Fibroblast of lung (primary cell): ENCODE results near the gene TTLL6. TPM values are rescaled to one million over a fixed set of nuclear protein-coding genes. Genes with fewer than 3 reads are reported as not detected.

Experiments
- DNase-seq, 2 donors: peaks; one replicate each; pipeline versions ENCODE4 v3.0.0 to v3.0.0-alpha.2; 2010; ENCODE audit warnings: low read depth in 2 of 2
- H2AFZ ChIP-seq: 2 replicates; pipeline ENCODE4 v1.5.1; 2012; ENCODE audit warnings: low read length, control low read depth, inconsistent platforms
- H3K27ac ChIP-seq: 2 replicates; pipeline ENCODE4 v1.5.1; 2011; ENCODE audit warnings: low read length, control low read depth; ENCODE audit not compliant: insufficient read depth
- H3K27me3 ChIP-seq: 2 replicates; pipeline ENCODE4 v1.5.1; 2011; ENCODE audit warnings: mild to moderate bottlenecking, low read length; ENCODE audit not compliant: control insufficient read depth, insufficient read depth
- H3K36me3 ChIP-seq: 2 replicates; pipeline ENCODE4 v1.5.1; 2011; ENCODE audit warnings: low read length; ENCODE audit not compliant: control insufficient read depth, insufficient read depth
- H3K4me1 ChIP-seq: 2 replicates; pipeline ENCODE4 v1.5.1; 2011; ENCODE audit warnings: low read length; ENCODE audit not compliant: control insufficient read depth, insufficient read depth; ENCODE audit errors: extremely low read depth
- H3K4me2 ChIP-seq: 2 replicates; pipeline ENCODE4 v1.5.1; 2011; ENCODE audit warnings: low read length, control low read depth; ENCODE audit not compliant: insufficient read depth; ENCODE audit errors: extremely low read depth
- H3K4me3 ChIP-seq, 4 experiments: fragments of 200-600 bp in 1 of 4; sonication (generic) in 1 of 4; replicated peaks in 1 of 4; 2 replicates each; pipeline ENCODE4 v1.5.1; 2011 to 2016; ENCODE audit warnings: low read length in 4 of 4, low read depth in 3 of 4, mild to moderate bottlenecking in 3 of 4, control low read depth in 2 of 4, inconsistent platforms in 1 of 4, mixed read lengths in 1 of 4; ENCODE audit not compliant: insufficient read depth in 1 of 4; ENCODE audit errors: control extremely low read depth in 1 of 4
- H3K79me2 ChIP-seq: 2 replicates; pipeline ENCODE4 v1.5.1; 2012; ENCODE audit warnings: mild to moderate bottlenecking, low read length, inconsistent platforms; ENCODE audit not compliant: control insufficient read depth, insufficient read depth
- H3K9ac ChIP-seq: 2 replicates; pipeline ENCODE4 v1.5.1; 2011; ENCODE audit warnings: mild to moderate bottlenecking, low read length, control low read depth; ENCODE audit not compliant: insufficient read depth
- H3K9me3 ChIP-seq: 2 replicates; pipeline ENCODE4 v1.5.1; 2012; ENCODE audit warnings: low read depth, low read length; ENCODE audit not compliant: control insufficient read depth, insufficient read depth
- H4K20me1 ChIP-seq: 2 replicates; pipeline ENCODE4 v1.5.1; 2011; ENCODE audit warnings: low read length; ENCODE audit not compliant: control insufficient read depth, insufficient read depth; ENCODE audit errors: extremely low read depth
- EZH2 ChIP-seq: IDR thresholded peaks from 2 replicates; pipeline ENCODE4 v1.5.1; 2012; ENCODE audit warnings: low read length, control low read depth, mild to moderate bottlenecking; ENCODE audit errors: missing control alignments
- polyA plus RNA-seq, 2 donors: library from polyadenylated mRNA; depleted of rRNA in 1 of 2; stranded (reverse) in 1 of 2; unstranded in 1 of 2; fragments of >200 nt; gene quantifications; 2 replicates each; pipeline ENCODE4 v1.2.1, GENCODE V29; 2011 to 2012; ENCODE audit warnings: missing spikeins in 1 of 2
- total RNA-seq: library from RNA; depleted of rRNA; stranded (reverse); fragments of >200 nt; gene quantifications from 2 replicates; pipeline ENCODE4 v1.2.1, GENCODE V29; 2014
- TF ChIP-seq, protein P1 (sequence below), 2 donors: IDR thresholded peaks in 1 of 2; conservative IDR thresholded peaks in 1 of 2; 1 replicate in 1 of 2; 2 replicates in 1 of 2; pipeline ENCODE4 v1.5.1; 2011 to 2012; ENCODE audit warnings: low read length in 2 of 2, control low read depth in 1 of 2, inconsistent platforms in 1 of 2, low read depth in 1 of 2, mild to moderate bottlenecking in 1 of 2

Gene TTLL6
- total and polyA plus RNA-seq, 2 donors (not counting 1 experiment from before 2014, with no cell fraction given): 0.17 TPM; not detected in 1

DNA sequence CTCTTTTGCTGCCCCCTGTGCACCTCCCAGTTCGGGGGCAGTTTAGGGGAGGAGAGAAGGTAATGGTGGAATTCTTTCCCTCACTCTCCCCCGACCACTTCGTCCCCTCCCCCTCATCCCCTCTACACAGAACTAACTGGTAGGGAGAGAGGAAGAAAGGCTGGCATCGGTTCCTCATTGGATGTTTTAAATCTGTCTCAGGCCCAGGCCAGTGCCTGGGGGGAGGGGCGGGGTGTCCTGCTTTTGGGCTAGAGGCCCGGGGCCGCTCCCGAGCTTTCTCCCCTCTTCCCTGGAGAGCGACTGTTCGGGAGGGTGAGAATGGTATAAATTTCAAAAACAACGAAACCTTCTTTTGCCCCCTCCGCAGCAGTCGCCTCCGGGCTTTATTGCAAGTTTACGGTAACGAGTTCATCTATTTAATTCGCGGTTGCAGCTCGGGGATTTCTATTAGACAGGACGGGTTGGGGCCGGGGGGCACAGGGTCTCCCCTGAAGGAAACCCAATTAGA, 94.1 kb downstream of the TTLL6 start, which contains the start of gene PRAC2:
Gene PRAC2 (plus strand): TSS at position 271 of the 508 bp plus-strand sequence. CDS start 1,226 bp downstream, outside the sequence.
- H3K79me2 ChIP-seq: no peaks in the 10 kb centered on the region
- H2AFZ ChIP-seq: no peak within 1 kb of the TSS
- H3K4me1 ChIP-seq: peaks cover 4% of the 10 kb centered on the region
- H3K4me2 ChIP-seq: no peak within 1 kb of the TSS
- H3K4me3 ChIP-seq: no peak within 1 kb of the TSS
- DNase-seq: no peak
- H3K9me3 ChIP-seq: no peaks in the 10 kb centered on the region
- no peaks in the 10 kb centered on the region for H3K36me3 ChIP-seq
- no peak within 1 kb of the TSS for H3K9ac ChIP-seq
- no peak within 1 kb of the TSS for H3K27ac ChIP-seq
- peaks cover 98% of the 10 kb centered on the region for H3K27me3 ChIP-seq
- no peaks in the 10 kb centered on the region for H4K20me1 ChIP-seq
- TF ChIP-seq, protein P1, sequence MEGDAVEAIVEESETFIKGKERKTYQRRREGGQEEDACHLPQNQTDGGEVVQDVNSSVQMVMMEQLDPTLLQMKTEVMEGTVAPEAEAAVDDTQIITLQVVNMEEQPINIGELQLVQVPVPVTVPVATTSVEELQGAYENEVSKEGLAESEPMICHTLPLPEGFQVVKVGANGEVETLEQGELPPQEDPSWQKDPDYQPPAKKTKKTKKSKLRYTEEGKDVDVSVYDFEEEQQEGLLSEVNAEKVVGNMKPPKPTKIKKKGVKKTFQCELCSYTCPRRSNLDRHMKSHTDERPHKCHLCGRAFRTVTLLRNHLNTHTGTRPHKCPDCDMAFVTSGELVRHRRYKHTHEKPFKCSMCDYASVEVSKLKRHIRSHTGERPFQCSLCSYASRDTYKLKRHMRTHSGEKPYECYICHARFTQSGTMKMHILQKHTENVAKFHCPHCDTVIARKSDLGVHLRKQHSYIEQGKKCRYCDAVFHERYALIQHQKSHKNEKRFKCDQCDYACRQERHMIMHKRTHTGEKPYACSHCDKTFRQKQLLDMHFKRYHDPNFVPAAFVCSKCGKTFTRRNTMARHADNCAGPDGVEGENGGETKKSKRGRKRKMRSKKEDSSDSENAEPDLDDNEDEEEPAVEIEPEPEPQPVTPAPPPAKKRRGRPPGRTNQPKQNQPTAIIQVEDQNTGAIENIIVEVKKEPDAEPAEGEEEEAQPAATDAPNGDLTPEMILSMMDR (conservative IDR thresholded peaks at IDR 0.05 in 1 of 2, IDR thresholded peaks at IDR 0.05 in 1 of 2; ENCODE audit: low read depth in 1 of 2, low read length in 2 of 2): no peak
- TF ChIP-seq EZH2: no peak

DNA sequence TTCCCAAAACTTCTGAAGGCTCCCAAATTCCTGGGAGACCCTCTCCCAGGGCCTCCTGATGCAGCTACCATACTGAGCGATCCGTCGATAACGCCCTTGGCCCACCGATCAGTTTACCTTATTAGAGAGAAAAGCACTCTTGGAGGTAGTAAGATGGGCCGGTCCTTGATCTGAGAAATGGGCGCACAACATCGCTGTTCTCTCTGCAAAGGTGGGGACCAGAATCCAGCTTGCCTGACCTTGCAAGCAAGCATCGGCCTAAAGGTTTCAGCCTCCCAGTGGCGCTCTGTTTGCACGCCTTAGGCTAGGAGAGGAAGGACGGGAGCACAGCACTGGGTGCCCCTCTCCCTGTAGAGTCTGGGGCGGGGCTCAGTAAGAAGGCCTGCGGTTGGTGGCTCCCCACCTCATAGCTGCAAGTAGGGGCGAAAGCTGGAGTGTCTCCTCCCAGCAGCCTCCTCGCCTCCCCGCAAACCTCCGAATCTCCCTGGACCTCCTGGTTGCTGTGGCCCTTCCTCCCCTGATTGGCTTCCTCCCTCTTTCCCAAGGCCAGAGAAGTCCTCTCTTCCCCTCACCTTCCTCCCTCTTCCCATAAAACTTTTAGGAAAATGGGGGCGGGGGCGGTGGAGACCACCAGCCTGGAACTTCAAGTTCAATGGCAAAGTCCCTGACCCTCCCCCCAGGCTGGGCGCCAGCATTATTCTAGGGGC, 94.7 kb downstream of the TTLL6 start, which contains the start of gene PRAC1:
Gene PRAC1 (minus strand): TSS at position 318 of the 707 bp plus-strand sequence. CDS start 126 bp downstream, at position 192.
- TF ChIP-seq EZH2: peak; percentile 83
- TF ChIP-seq, protein P1 (conservative IDR thresholded peaks at IDR 0.05 in 1 of 2, IDR thresholded peaks at IDR 0.05 in 1 of 2; ENCODE audit: low read depth in 1 of 2, low read length in 2 of 2): no peak
- peaks cover 4% of the 10 kb centered on the region for H3K4me1 ChIP-seq
- DNase-seq: no peak
- no peak within 1 kb of the TSS for H3K27ac ChIP-seq
- H3K9me3 ChIP-seq: no peaks in the 10 kb centered on the region
- no peaks in the 10 kb centered on the region for H3K36me3 ChIP-seq
- H3K27me3 ChIP-seq: peaks cover 98% of the 10 kb centered on the region
- H4K20me1 ChIP-seq: no peaks in the 10 kb centered on the region
- H3K79me2 ChIP-seq: no peaks in the 10 kb centered on the region
- H3K9ac ChIP-seq: no peak within 1 kb of the TSS
- H2AFZ ChIP-seq: no peak within 1 kb of the TSS
- H3K4me2 ChIP-seq: no peak within 1 kb of the TSS
- H3K4me3 ChIP-seq: no peak within 1 kb of the TSS

DNA sequence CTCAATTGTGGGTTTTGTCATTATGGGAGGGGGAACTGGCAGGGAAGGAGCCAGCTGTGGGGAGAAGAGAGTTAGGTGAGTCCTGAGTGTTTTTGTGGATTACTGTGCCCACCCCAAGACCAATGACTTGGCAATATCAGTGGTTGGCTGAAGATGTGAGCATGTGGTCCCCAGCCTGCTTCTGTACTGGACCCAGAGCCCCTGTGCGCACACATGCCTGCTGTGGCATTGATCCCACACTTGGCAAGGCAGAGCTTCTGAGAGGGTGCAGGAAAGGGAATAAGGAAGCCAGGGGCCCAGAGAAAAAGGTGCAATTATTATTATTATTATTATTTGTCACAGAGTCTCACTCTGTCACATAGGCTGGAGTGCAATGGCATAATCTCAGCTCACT, 96.0 kb downstream of the TTLL6 start:
- Histone ChIP-seq H3K36me3 (no peaks in the 10 kb centered on the region), H3K9me3 (no peaks in the 10 kb centered on the region), H2AFZ (no peak overlapping the region), H3K9ac (no peak overlapping the region), H3K79me2 (no peaks in the 10 kb centered on the region), H3K27ac (no peak overlapping the region), H3K4me3 (no peak overlapping the region), H3K27me3 (peaks cover 89% of the 10 kb centered on the region), H3K4me2 (no peak overlapping the region), H4K20me1 (no peaks in the 10 kb centered on the region), H3K4me1 (peaks cover 4% of the 10 kb centered on the region)
- TF ChIP-seq EZH2: no peak
- TF ChIP-seq, protein P1 (conservative IDR thresholded peaks at IDR 0.05 in 1 of 2, IDR thresholded peaks at IDR 0.05 in 1 of 2; ENCODE audit: low read depth in 1 of 2, low read length in 2 of 2): no peak
- DNase-seq: no peak
